A549 (cell line): ENCODE results near the gene LPAR1. TPM values are rescaled to one million over a fixed set of nuclear protein-coding genes. Genes with fewer than 3 reads are reported as not detected.

Experiments used
- ATAC-seq, 2 experiments: fragments of 200-7000 bp in 1 of 2; fragments of >200 bp in 1 of 2; cut with Nextera tagmentation in 1 of 2; cut with Tn5 transposase in 1 of 2; 3 replicates each; pipeline versions ENCODE4 v1.8.0 to v1.9.1; 2018 to 2020; ENCODE audit warnings: mild to moderate bottlenecking in 1 of 2, moderate library complexity in 1 of 2
- CTCF ChIA-PET: fragments of 300-600 bp; sonication (Branson Sonifier 250); formaldehyde crosslinking; extraction: SDS; loops from one replicate; lab custom pipeline; 2021; ENCODE audit warnings: antibody characterized with exemption, inconsistent platforms; lab: Yijun Ruan, JAX
- POLR2A ChIA-PET: fragments of 350-600 bp; formaldehyde crosslinking; extraction: SDS; loops from one replicate; lab custom pipeline; 2021; ENCODE audit warnings: antibody characterized with exemption, inconsistent platforms; lab: Yijun Ruan, JAX
- DNase-seq, 2 experiments: peaks; one replicate each; pipeline versions ENCODE4 v3.0.0 to v3.0.0-alpha.2; 2011 to 2016; ENCODE audit warnings: low read depth in 1 of 2, low spot score in 1 of 2
- FAIRE-seq: peaks from 2 replicates; lab custom pipeline; 2011; peaks lifted over from hg19 to GRCh38; lab: Jason Lieb, UNC
- H3K27ac ChIP-seq, 2 experiments: fragments of >200 bp; sonication (Bioruptor Twin); formaldehyde crosslinking; 3 replicates each; pipeline ENCODE4 v1.5.1; 2016 to 2017
- H3K4me1 ChIP-seq: fragments of >200 bp; sonication (Bioruptor Twin); formaldehyde crosslinking; 3 replicates; pipeline ENCODE4 v1.6.1; 2016
- H3K4me2 ChIP-seq: fragments of >200 bp; sonication (Bioruptor Twin); formaldehyde crosslinking; 3 replicates; pipeline ENCODE4 v1.6.1; 2016
- H3K4me3 ChIP-seq: fragments of >200 bp; sonication (Bioruptor Twin); formaldehyde crosslinking; 3 replicates; pipeline ENCODE4 v1.5.1; 2016
- H3K9me3 ChIP-seq: fragments of >200 bp; sonication (Bioruptor Twin); formaldehyde crosslinking; 3 replicates; pipeline ENCODE4 v1.6.1; 2016
- CBX2 ChIP-seq: fragments of 200-600 bp; sonication (generic); IDR thresholded peaks from 2 replicates; pipeline ENCODE4 v1.6.1; 2016; ENCODE audit warnings: low read depth, mild to moderate bottlenecking, borderline replicate concordance
- CBX8 ChIP-seq: fragments of 200-600 bp; sonication (generic); IDR thresholded peaks from 2 replicates; pipeline ENCODE4 v1.6.1; 2016
- CEBPB ChIP-seq, 2 experiments: fragments of >200 bp in 1 of 2; sonication (Bioruptor Twin) in 1 of 2; formaldehyde crosslinking in 1 of 2; IDR thresholded peaks; 2 replicates each; pipeline ENCODE4 v1.6.1; 2012 to 2016
- CHD2 ChIP-seq: fragments of 150-350 bp; IDR thresholded peaks from 2 replicates; pipeline ENCODE4 v1.6.1; 2014; ENCODE audit warnings: low read length; ENCODE audit not compliant: partially characterized antibody
- EHMT2 ChIP-seq: fragments of 200-600 bp; sonication (generic); IDR thresholded peaks from 2 replicates; pipeline ENCODE4 v1.6.1; 2016; ENCODE audit warnings: antibody characterized with exemption, low read depth, mild to moderate bottlenecking, moderate library complexity
- EP300 ChIP-seq, 2 experiments: fragments of >200 bp; sonication (Bioruptor Twin); formaldehyde crosslinking; IDR thresholded peaks; 2 replicates in 1 of 2; 3 replicates in 1 of 2; pipeline ENCODE4 v1.6.1; 2016 to 2017
- FOXS1 ChIP-seq: fragments of 250-450 bp; sonication (Bioruptor Pico); IDR thresholded peaks from 2 replicates; pipeline ENCODE4 v1.5.0; 2020; ENCODE audit warnings: mild to moderate bottlenecking, moderate library complexity
- GATA3 ChIP-seq: IDR thresholded peaks from 2 replicates; pipeline ENCODE4 v1.6.1; 2012; ENCODE audit warnings: borderline replicate concordance
- HEYL ChIP-seq: fragments of 250-450 bp; sonication (Bioruptor Pico); IDR thresholded peaks from 2 replicates; pipeline ENCODE4 v1.8.0; 2021; ENCODE audit warnings: mild to moderate bottlenecking, moderate library complexity
- HOXA7 ChIP-seq: fragments of 250-450 bp; sonication (Bioruptor Pico); IDR thresholded peaks from 2 replicates; pipeline ENCODE4 v1.5.0; 2020; ENCODE audit warnings: mild to moderate bottlenecking, moderate library complexity
- HOXB13 ChIP-seq: fragments of 250-450 bp; sonication (Bioruptor Pico); IDR thresholded peaks from 2 replicates; pipeline ENCODE4 v1.5.0; 2020; ENCODE audit warnings: low read depth, mild to moderate bottlenecking, moderate library complexity
- JUNB ChIP-seq: fragments of >200 bp; sonication (Bioruptor Twin); formaldehyde crosslinking; IDR thresholded peaks from 2 replicates; pipeline ENCODE4 v1.6.1; 2016
- KDM5A ChIP-seq: fragments of 200-600 bp; sonication (generic); IDR thresholded peaks from 2 replicates; pipeline ENCODE4 v1.6.1; 2016; ENCODE audit warnings: antibody characterized with exemption, mild to moderate bottlenecking
- NPAS2 ChIP-seq: fragments of 250-450 bp; sonication (Bioruptor Pico); IDR thresholded peaks from 2 replicates; pipeline ENCODE4 v1.8.0; 2022; ENCODE audit warnings: mild to moderate bottlenecking, moderate library complexity, borderline replicate concordance
- NR3C1 ChIP-seq: fragments of >200 bp; sonication (Bioruptor Twin); formaldehyde crosslinking; IDR thresholded peaks from 3 replicates; pipeline ENCODE4 v1.6.1; 2017
- POLR2AphosphoS2 ChIP-seq: conservative IDR thresholded peaks from 2 replicates; pipeline ENCODE4 v1.6.1; 2012; ENCODE audit warnings: low read length, improper control_type of control experiment, inconsistent platforms
- RARB ChIP-seq: fragments of 250-450 bp; sonication (Bioruptor Pico); IDR thresholded peaks from 2 replicates; pipeline ENCODE4 v1.8.0; 2021; ENCODE audit warnings: mild to moderate bottlenecking, moderate library complexity
- SREBF2 ChIP-seq: fragments of 450-650 bp; IDR thresholded peaks from 2 replicates; pipeline ENCODE4 v1.6.1; 2014; ENCODE audit warnings: mild to moderate bottlenecking, moderate library complexity
- TFCP2L1 ChIP-seq: fragments of 250-450 bp; sonication (Bioruptor Pico); IDR thresholded peaks from 2 replicates; pipeline ENCODE4 v1.5.0; 2021; ENCODE audit warnings: mild to moderate bottlenecking
- ZNF302 ChIP-seq: fragments of 250-450 bp; sonication (Bioruptor Pico); IDR thresholded peaks from 2 replicates; pipeline ENCODE4 v1.9.0; 2021; ENCODE audit warnings: inconsistent platforms, mild to moderate bottlenecking, moderate library complexity
- WGBS: methylation state at CpG from one replicate; pipeline ENCODE4 v1.1.6; 2017; ENCODE audit errors: missing lambda C conversion rate; 5-methylcytosine and 5-hydroxymethylcytosine counted together
- polyA plus RNA-seq, 4 experiments: library from polyadenylated mRNA; depleted of rRNA in 3 of 4; stranded (reverse); fragments of >200 nt; fragmentation: RNase III in 1 of 4; extraction: RNeasy Plus Mini Kit Qiagen cat#74134 plus additional on column Dnase treatment in 1 of 4; gene quantifications; 2 replicates in 3 of 4; 3 replicates in 1 of 4; pipeline ENCODE4 v1.2.3, GENCODE V29; 2011 to 2017
- TF ChIP-seq, protein P1 (sequence below): fragments of 150-350 bp; IDR thresholded peaks from 2 replicates; pipeline ENCODE4 v1.6.1; 2014; ENCODE audit warnings: low read depth, mild to moderate bottlenecking, low read length
- TF ChIP-seq, protein P2 (sequence below): IDR thresholded peaks from 2 replicates; pipeline ENCODE4 v1.6.1; 2012

Gene LPAR1
- polyA plus RNA-seq, 2 of the 4 experiments (the other 2 are of a cell fraction) = 15.8 to 33.7 TPM

DNA sequence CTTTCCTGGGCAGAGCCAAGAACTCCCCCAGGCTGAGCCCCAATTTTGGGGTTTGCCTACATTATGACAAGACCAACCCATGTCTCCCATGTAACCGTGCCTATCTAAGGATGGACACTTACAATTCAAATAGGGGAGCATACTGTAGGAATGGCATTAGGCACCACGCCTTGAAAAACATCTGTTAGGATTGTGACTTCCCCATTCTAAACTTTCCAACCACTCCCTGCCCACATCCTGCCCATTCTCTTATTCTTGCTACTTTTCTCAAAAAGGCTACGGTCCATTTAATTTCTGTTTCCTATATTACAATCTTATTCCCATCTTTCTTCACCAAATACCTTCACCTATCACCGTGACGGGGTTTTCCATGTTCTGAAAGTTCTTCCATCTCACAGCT lies 99.2 kb downstream of the LPAR1 start (continued):
- TF ChIP-seq, protein P1, sequence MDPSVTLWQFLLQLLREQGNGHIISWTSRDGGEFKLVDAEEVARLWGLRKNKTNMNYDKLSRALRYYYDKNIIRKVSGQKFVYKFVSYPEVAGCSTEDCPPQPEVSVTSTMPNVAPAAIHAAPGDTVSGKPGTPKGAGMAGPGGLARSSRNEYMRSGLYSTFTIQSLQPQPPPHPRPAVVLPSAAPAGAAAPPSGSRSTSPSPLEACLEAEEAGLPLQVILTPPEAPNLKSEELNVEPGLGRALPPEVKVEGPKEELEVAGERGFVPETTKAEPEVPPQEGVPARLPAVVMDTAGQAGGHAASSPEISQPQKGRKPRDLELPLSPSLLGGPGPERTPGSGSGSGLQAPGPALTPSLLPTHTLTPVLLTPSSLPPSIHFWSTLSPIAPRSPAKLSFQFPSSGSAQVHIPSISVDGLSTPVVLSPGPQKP = no peak
- TF ChIP-seq, all 56 proteins: peak for 0

DNA sequence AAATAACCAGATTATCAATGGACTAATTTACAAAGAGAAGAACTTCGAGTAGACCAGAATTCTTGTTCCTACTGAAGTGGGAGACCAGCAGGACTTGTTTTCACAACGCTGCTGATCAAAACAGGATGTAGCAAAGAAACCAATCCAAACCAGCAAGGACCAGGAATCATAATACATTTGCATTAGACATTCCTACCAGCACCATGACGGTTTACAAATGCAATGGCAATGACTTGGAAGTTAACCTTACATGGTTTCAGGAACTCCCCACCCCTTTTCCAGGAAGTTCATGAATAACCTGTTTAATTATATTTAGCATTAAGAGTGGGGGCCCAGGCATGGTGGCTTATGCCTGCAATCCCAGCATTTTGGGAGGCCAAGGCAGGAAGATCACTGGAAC lies 100.0 kb downstream of the LPAR1 start:
- POLR2A ChIA-PET = no interaction called here
- CTCF ChIA-PET = no interaction called here
- FAIRE-seq = no peak

DNA sequence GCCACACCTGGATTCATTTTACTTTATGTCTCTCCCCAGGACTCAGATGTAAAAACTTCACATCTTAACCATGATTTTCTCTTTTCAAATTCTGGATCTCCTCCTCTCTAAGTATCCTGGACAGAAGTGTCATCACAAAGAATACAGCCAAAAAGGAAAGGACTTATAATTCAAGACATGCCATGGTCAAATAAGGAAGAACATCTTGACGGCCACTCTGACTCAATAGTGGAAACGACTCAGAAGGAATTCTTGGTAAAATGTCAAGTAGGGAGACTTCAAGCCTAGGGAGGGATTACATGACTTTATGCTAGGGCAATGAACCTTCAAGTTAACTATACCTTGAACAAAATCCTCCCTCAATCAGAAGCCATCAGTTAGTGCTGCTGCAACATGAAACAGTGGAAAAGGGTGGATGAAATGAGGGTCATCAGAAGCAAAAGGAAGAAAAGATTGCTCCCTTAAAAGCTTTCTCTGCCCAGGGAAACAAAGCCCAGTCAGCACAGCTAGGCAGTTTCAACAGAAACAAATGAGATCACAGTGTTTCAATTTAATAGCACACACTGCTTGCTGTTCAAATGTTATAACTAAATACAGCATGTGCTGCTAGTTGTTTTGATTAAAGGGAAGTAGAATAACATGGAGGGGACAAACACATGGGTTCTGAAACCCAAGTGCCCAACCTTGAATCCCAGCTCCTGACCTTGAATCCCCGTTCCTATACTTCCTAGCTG lies 101.4 kb downstream of the LPAR1 start:
- no peak for TF ChIP-seq FOXS1 (CRISPR knock-in tag)
- TF ChIP-seq POLR2AphosphoS2 = no peak
- no peak for TF ChIP-seq CHD2
- TF ChIP-seq GATA3 = no peak
- 49% methylated on average over 3 of the region's 3 CpGs for WGBS
- ATAC-seq = no peak
- no peak for FAIRE-seq
- no peak overlapping the region for H3K4me3 ChIP-seq
- DNase-seq = no peak
- no peak overlapping the region for H3K27ac ChIP-seq
- H3K4me1 ChIP-seq = 0 out of 3 replicates have a peak, but pooled peaks cover 3% of the 10 kb centered on the region
- ChIA-PET CTCF (no interaction called here), POLR2A (no interaction called here)
- no peak overlapping the region for H3K4me2 ChIP-seq
- H3K9me3 ChIP-seq = no peaks in the 10 kb centered on the region

More for the DNA sequence above, 100.0 kb downstream of the LPAR1 start:
- Histone ChIP-seq H3K4me2 (no peak overlapping the region), H3K9me3 (no peaks in the 10 kb centered on the region), H3K4me3 (no peak overlapping the region), H3K4me1 (0 out of 3 replicates have a peak, but pooled peaks cover 3% of the 10 kb centered on the region), H3K27ac (no peak overlapping the region)
- DNase-seq (no peak), ATAC-seq (no peak)
- WGBS = 78% methylated on average over 3 of the region's 3 CpGs
- TF ChIP-seq KDM5A = no peak
- no peak for TF ChIP-seq CBX8
- TF ChIP-seq, protein P2, sequence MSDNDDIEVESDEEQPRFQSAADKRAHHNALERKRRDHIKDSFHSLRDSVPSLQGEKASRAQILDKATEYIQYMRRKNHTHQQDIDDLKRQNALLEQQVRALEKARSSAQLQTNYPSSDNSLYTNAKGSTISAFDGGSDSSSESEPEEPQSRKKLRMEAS = no peak
- no peak for TF ChIP-seq SREBF2
- no peak for TF ChIP-seq HEYL (CRISPR knock-in tag)
- TF ChIP-seq, protein P1 = no peak
- no peak for TF ChIP-seq CEBPB (IDR thresholded peaks at IDR 0.05)
- no peak for TF ChIP-seq ZNF302
- no peak for TF ChIP-seq JUNB
- TF ChIP-seq GATA3 = no peak
- TF ChIP-seq HOXA7 (CRISPR knock-in tag) = no peak
- TF ChIP-seq EP300 (IDR thresholded peaks at IDR 0.05) = no peak
- no peak for TF ChIP-seq RARB
- TF ChIP-seq NPAS2 (CRISPR knock-in tag) = no peak
- TF ChIP-seq EHMT2 = no peak
- TF ChIP-seq HOXB13 (CRISPR knock-in tag) = no peak
- no peak for TF ChIP-seq TFCP2L1 (CRISPR knock-in tag)
- no peak for TF ChIP-seq CBX2
- TF ChIP-seq FOXS1 (CRISPR knock-in tag) = no peak
- TF ChIP-seq NR3C1 = no peak
